Endothelial cell of umbilical vein (primary cell): ENCODE measurements around the gene ETF1. TPM values are rescaled to one million over a fixed set of nuclear protein-coding genes. Genes with fewer than 3 reads are reported as not detected.

Experiments used
- BruUV-seq: library from RNA; stranded (reverse); fragments of 400-500 nt; replicated peaks from 2 replicates; lab custom pipeline; 2021; lab: Mats Ljungman, UMichigan
- CTCF ChIA-PET: fragments of 300-600, 350-600 bp; sonication (Branson Sonifier 250); formaldehyde crosslinking; loops from one replicate; lab custom pipeline; 2021; ENCODE audit warnings: antibody characterized with exemption, inconsistent platforms; lab: Charles Lee
- POLR2A ChIA-PET: fragments of 300-600, 350-600 bp; sonication (Branson Sonifier 250); formaldehyde crosslinking; loops from one replicate; lab custom pipeline; 2021; ENCODE audit warnings: antibody characterized with exemption, inconsistent platforms; lab: Charles Lee
- DNase-seq: peaks from one replicate; pipeline ENCODE4 v3.0.0-alpha.2; 2011; ENCODE audit warnings: low read depth, low spot score
- FAIRE-seq: peaks from 2 replicates; lab custom pipeline; 2011; peaks lifted over from hg19 to GRCh38; lab: Jason Lieb, UNC
- H2AFZ ChIP-seq: 2 replicates; pipeline ENCODE4 v1.6.0; 2012; ENCODE audit warnings: low read depth, low read length, control low read depth, inconsistent platforms
- H3K27ac ChIP-seq: 2 replicates; pipeline ENCODE4 v1.5.1; 2011; ENCODE audit warnings: low read depth, mild to moderate bottlenecking, control low read depth, low read length, moderate library complexity; ENCODE audit not compliant: insufficient read depth
- H3K27me3 ChIP-seq, 2 experiments: 2 replicates each; pipeline versions ENCODE4 v1.6.0 to v1.6.1; 2011; ENCODE audit warnings: low read length in 2 of 2, mixed read lengths in 1 of 2; ENCODE audit not compliant: control insufficient read depth in 2 of 2, insufficient read depth in 2 of 2
- H3K36me3 ChIP-seq, 2 experiments: 2 replicates in 1 of 2; 3 replicates in 1 of 2; pipeline ENCODE4 v1.5.1; 2011; ENCODE audit warnings: low read length in 2 of 2, mild to moderate bottlenecking in 1 of 2, moderate library complexity in 1 of 2; ENCODE audit not compliant: control insufficient read depth in 2 of 2, insufficient read depth in 2 of 2; ENCODE audit errors: extremely low read depth in 1 of 2
- H3K4me1 ChIP-seq: 3 replicates; pipeline ENCODE4 v1.5.1; 2011; ENCODE audit warnings: mild to moderate bottlenecking, low read length; ENCODE audit not compliant: control insufficient read depth, insufficient read depth; ENCODE audit errors: extremely low read depth
- H3K4me2 ChIP-seq: 2 replicates; pipeline ENCODE4 v1.6.1; 2011; ENCODE audit warnings: low read length, control low read depth, mixed read lengths; ENCODE audit not compliant: insufficient read depth
- H3K4me3 ChIP-seq, 3 experiments: fragments of 200-600 bp in 1 of 3; sonication (generic), shearing (Covaris generic) in 1 of 3; replicated peaks in 1 of 3; 2 replicates each; pipeline ENCODE4 v1.5.1; 2011 to 2016; ENCODE audit warnings: control low read depth in 3 of 3, low read length in 3 of 3, mild to moderate bottlenecking in 2 of 3, inconsistent platforms in 1 of 3, low read depth in 1 of 3, moderate library complexity in 1 of 3; ENCODE audit not compliant: insufficient read depth in 1 of 3
- H3K79me2 ChIP-seq: 2 replicates; pipeline ENCODE4 v1.6.0; 2012; ENCODE audit warnings: low read length, inconsistent platforms; ENCODE audit not compliant: control insufficient read depth, insufficient read depth
- H3K9ac ChIP-seq: replicated peaks from 2 replicates; pipeline ENCODE3; 2011; ENCODE audit warnings: low read length, control low read depth; ENCODE audit not compliant: insufficient read depth; ENCODE audit errors: extremely low read depth
- H3K9me1 ChIP-seq: replicated peaks from 3 replicates; pipeline ENCODE4 v1.6.0; 2011; ENCODE audit warnings: mild to moderate bottlenecking, low read length; ENCODE audit not compliant: control insufficient read depth, insufficient read depth; ENCODE audit errors: extremely low read depth
- H3K9me3 ChIP-seq: replicated peaks from 2 replicates; pipeline ENCODE4 v1.5.1; 2012; ENCODE audit warnings: low read length, inconsistent platforms; ENCODE audit not compliant: control insufficient read depth, insufficient read depth
- H4K20me1 ChIP-seq: replicated peaks from 2 replicates; pipeline ENCODE3; 2011; ENCODE audit warnings: mild to moderate bottlenecking, low read length; ENCODE audit not compliant: control insufficient read depth, insufficient read depth; ENCODE audit errors: extremely low read depth
- FOS ChIP-seq: IDR thresholded peaks from 2 replicates; pipeline ENCODE4 v1.6.1; 2011; ENCODE audit warnings: mild to moderate bottlenecking, low read length, moderate library complexity, borderline replicate concordance; ENCODE audit not compliant: insufficient read depth
- JUN ChIP-seq: IDR thresholded peaks from 2 replicates; pipeline ENCODE4 v1.6.1; 2011; ENCODE audit warnings: borderline replicate concordance, low read depth; ENCODE audit not compliant: insufficient read length, insufficient read depth
- MYC ChIP-seq: IDR thresholded peaks from one replicate; pipeline ENCODE4 v1.6.1; 2011; ENCODE audit warnings: mild to moderate bottlenecking, low read depth, low read length
- POLR2A ChIP-seq: IDR thresholded peaks from 2 replicates; pipeline ENCODE4 v1.6.1; 2012; ENCODE audit warnings: low read depth, mild to moderate bottlenecking, control low read depth, low read length
- POLR2AphosphoS5 ChIP-seq: IDR thresholded peaks from 2 replicates; pipeline ENCODE4 v1.6.1; 2012; ENCODE audit warnings: low read depth, mild to moderate bottlenecking, control low read depth, low read length, moderate library complexity; ENCODE audit not compliant: insufficient read depth
- dilution Hi-C: fragments of 300-500 bp; cut with MboI; formaldehyde crosslinking; loops from one replicate; pipeline ENCODE4 v1.15.0; 2019; ENCODE audit warnings: low sequenced_read_pairs; ENCODE audit not compliant: extremely low pct_ligation_motif_present
- intact Hi-C: fragments of 100-400 bp; cut with micrococcal nuclease; formaldehyde crosslinking; loops from one replicate; pipeline ENCODE4 v1.10.0; 2022
- polyA plus RNA-seq, 4 experiments: library from polyadenylated mRNA; depleted of rRNA in 3 of 4; stranded (reverse) in 3 of 4; unstranded in 1 of 4; fragments of >200 nt; gene quantifications; 2 replicates each; pipeline versions ENCODE4 v1.2.1 to v1.2.3, GENCODE V29; 2011 to 2012; ENCODE audit warnings: missing spikeins in 1 of 4
- total RNA-seq: library from RNA; stranded (reverse); gene quantifications from 2 replicates; pipeline ENCODE4 v1.2.3, GENCODE V29; 2021

Gene ETF1
- total and polyA plus RNA-seq, 2 donors (not counting 3 experiments of a cell fraction or from before 2014, with no cell fraction given): 32.9 to 114 TPM

- Histone ChIP-seq H3K4me3 (no peak overlapping the region), H3K9me1 (no peaks in the 10 kb centered on the region), H4K20me1 (no peaks in the 10 kb centered on the region), H3K36me3 (no peaks in the 10 kb centered on the region), H3K27ac (no peak overlapping the region), H3K9me3 (no peaks in the 10 kb centered on the region), H3K79me2 (no peaks in the 10 kb centered on the region), H3K4me2 (no peak overlapping the region), H2AFZ (no peak overlapping the region), H3K4me1 (no peaks in the 10 kb centered on the region), H3K27me3 (no peaks in the 10 kb centered on the region), H3K9ac (no peak overlapping the region)
- dilution Hi-C loops (no loop called here), intact Hi-C loops (loop anchor here (5.0 kb wide), 1 partner anchor 150 kb away; the partner anchor contains the start of gene KDM3B)
- no TSS peak for BruUV-seq
- DNase-seq (no peak), FAIRE-seq (no peak)
- ChIA-PET CTCF (interaction anchor here (0.9 to 4.1 kb wide), 13 partner anchors 9 to 466 kb away, joined by 3 to 207 read pairs (median 13); partner anchors contain the start of genes BRD8, EGR1, KIF20A and REEP2), POLR2A (no interaction called here)
- TF ChIP-seq JUN (no peak), FOS (no peak), MYC (no peak), POLR2A (no peak), POLR2AphosphoS5 (no peak)
Measured at GRCh38 chr5:138502521-138502920, 40.5 kb downstream of the ETF1 start.

- intact Hi-C loops: loop anchor here (5.0 kb wide), 1 partner anchor 150 kb away; the partner anchor contains the start of gene KDM3B
- no peak overlapping the region for H2AFZ ChIP-seq
- H3K27ac ChIP-seq: no peak overlapping the region
- H3K9me3 ChIP-seq: no peaks in the 10 kb centered on the region
- ChIA-PET POLR2A (no interaction called here), CTCF (interaction anchor here (1.1 to 4.1 kb wide), 5 partner anchors 12 to 54 kb away, joined by 3 to 207 read pairs (median 59); partner anchors contain the start of gene EGR1)
- FAIRE-seq (no peak), DNase-seq (no peak)
- H3K4me2 ChIP-seq: no peak overlapping the region
- no peak overlapping the region for H3K9ac ChIP-seq
- no peaks in the 10 kb centered on the region for H3K36me3 ChIP-seq
- no peaks in the 10 kb centered on the region for H3K27me3 ChIP-seq
- no peaks in the 10 kb centered on the region for H4K20me1 ChIP-seq
- H3K4me3 ChIP-seq: no peak overlapping the region
- TF ChIP-seq POLR2A: no peak
- dilution Hi-C loops: no loop called here
- no peaks in the 10 kb centered on the region for H3K9me1 ChIP-seq
- no peaks in the 10 kb centered on the region for H3K4me1 ChIP-seq
- BruUV-seq: no TSS peak
- no peaks in the 10 kb centered on the region for H3K79me2 ChIP-seq
Measured at GRCh38 chr5:138502121-138502520, 40.9 kb downstream of the ETF1 start.
